Stimulated activated naive CD8-positive, alpha-beta T cell treated with anti-CD3 and anti-CD28 coated beads, Interleukin-15, Interleukin-2, amounts not matched to agents 100 ng/mL and 50 ng/mL, for 24 hours (primary cell): Measurements from ENCODE around the gene DDX47.
"Not testable (repeated sequence)": the region's sequence is repeated elsewhere in the genome, so short reads cannot be mapped to it uniquely, and the experiment has no call there.

Experiments used
- H3K27ac Mint-ChIP-seq: one replicate; pipeline ENCODE4 v1.8.0; 2021; ENCODE audit warnings: mild to moderate bottlenecking, mixed read lengths
- H3K27me3 Mint-ChIP-seq: one replicate; pipeline ENCODE4 v1.8.0; 2021; ENCODE audit warnings: mixed read lengths
- H3K36me3 Mint-ChIP-seq: one replicate; pipeline ENCODE4 v1.8.0; 2021; ENCODE audit warnings: low read depth, mixed read lengths
- H3K4me1 Mint-ChIP-seq: one replicate; pipeline ENCODE4 v1.8.0; 2021; ENCODE audit warnings: low read depth, mixed read lengths
- H3K4me3 Mint-ChIP-seq: one replicate; pipeline ENCODE4 v1.8.0; 2021; ENCODE audit warnings: mild to moderate bottlenecking, mixed read lengths
- H3K9me3 Mint-ChIP-seq: one replicate; pipeline ENCODE4 v1.8.0; 2021; ENCODE audit warnings: mixed read lengths

The DDX47 gene

GRCh38 chr12:12823300-12823699 is 10.2 kb downstream of the DDX47 start:
- Mint-ChIP-seq H3K4me1 (peaks cover 26% of the 10 kb centered on the region), H3K4me3 (no peak overlapping the region), H3K27ac (peak overlapping the region; percentile 13), H3K27me3 (no peaks in the 10 kb centered on the region), H3K9me3 (no peaks in the 10 kb centered on the region), H3K36me3 (peaks cover 96% of the 10 kb centered on the region)

GRCh38 chr12:12823811-12824210 is 10.7 kb downstream of the DDX47 start:
- peaks cover 96% of the 10 kb centered on the region for H3K36me3 Mint-ChIP-seq
- H3K4me3 Mint-ChIP-seq, result no peak overlapping the region
- no peak overlapping the region for H3K27ac Mint-ChIP-seq
- H3K4me1 Mint-ChIP-seq, result peaks cover 20% of the 10 kb centered on the region
- H3K9me3 Mint-ChIP-seq, result no peaks in the 10 kb centered on the region
- H3K27me3 Mint-ChIP-seq, result no peaks in the 10 kb centered on the region

DNA sequence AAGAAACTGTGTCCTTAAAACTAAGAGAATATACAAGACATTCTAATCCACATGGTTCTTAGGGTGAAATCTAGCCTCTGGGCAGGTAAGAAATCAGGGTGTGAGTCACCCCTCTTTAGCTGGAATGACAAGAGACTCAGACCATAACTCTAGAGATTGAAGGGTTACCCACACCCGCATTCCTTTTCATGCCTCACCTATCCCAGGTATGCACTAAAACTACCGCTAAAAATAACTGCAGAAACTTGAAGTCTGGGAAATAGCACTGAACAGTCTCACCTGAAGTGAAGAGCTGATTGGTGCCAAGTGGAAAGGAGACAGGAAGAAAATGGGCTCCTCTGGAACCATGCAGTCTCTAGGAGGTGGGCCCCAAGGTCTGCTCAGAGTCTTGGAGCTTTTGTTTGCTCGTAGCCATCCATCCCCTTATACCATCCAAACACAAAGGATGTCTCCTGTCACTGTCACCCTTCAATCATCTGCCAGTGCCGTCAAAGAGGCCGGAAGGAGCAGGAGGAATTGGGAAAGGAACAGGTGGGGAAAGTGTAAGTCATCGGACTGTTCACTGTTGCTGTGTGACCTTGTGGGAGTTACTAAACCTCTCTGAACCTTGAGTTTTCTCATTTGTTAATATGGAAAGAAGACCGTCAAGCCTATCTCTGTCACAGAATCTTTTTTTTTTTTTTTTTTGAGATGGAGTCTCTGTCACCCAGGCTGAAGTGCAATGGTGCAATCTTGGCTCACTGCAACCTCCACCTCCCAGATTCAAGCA is 22.4 kb downstream of the DDX47 start:
- Mint-ChIP-seq H3K4me3 (no peak overlapping the region), H3K27ac (no peak overlapping the region), H3K9me3 (no peaks in the 10 kb centered on the region), H3K27me3 (no peaks in the 10 kb centered on the region), H3K4me1 (peaks cover 25% of the 10 kb centered on the region), H3K36me3 (peaks cover 49% of the 10 kb centered on the region)

GRCh38 chr12:12836571-12836970 is 23.4 kb downstream of the DDX47 start:
- H3K36me3 Mint-ChIP-seq, result peaks cover 45% of the 10 kb centered on the region
- H3K27me3 Mint-ChIP-seq, result no peaks in the 10 kb centered on the region
- no peak overlapping the region for H3K27ac Mint-ChIP-seq

DNA sequence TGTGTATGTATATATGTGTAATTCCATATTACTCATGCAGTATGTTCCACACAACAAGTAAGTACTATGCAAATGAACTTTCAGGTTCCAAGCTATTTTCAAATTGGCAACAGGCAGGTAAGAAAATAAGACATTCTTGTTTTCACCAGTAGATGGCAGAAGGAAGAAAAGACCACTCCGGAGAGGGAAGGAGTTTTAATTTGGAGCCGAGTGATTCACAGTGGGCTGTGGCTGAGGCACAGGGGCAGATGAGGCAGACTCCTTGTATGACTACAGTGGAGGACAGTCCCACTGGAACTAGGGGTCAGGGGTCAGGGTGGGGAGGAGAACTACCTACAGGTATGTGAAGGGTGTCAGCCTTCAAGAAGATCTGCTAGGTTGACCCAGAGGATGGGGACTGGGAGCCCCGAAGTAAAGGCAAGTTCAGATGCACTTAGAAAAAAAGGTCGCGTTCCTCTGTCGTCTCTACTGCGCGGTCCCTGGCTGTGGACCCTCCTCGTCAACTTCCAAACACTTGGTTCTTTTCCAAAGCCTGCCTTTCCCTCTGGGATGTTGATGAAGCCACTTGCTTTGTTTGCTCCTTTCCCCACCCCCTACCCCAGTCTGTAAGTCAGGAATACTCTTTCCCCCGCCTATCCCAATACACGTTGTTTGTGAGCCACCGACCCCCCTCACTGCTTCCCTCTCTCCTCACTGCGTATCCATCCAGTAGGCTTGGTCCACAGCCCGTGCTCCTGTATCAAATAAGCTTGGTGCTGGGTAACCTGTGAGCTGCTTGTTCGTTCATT is 24.1 kb downstream of the DDX47 start:
- peaks cover 40% of the 10 kb centered on the region for H3K36me3 Mint-ChIP-seq
- H3K9me3 Mint-ChIP-seq, result no peaks in the 10 kb centered on the region
- H3K27me3 Mint-ChIP-seq, result no peaks in the 10 kb centered on the region
- peaks cover 25% of the 10 kb centered on the region for H3K4me1 Mint-ChIP-seq
- peak overlapping the region; percentile 28 for H3K27ac Mint-ChIP-seq
- no peak overlapping the region for H3K4me3 Mint-ChIP-seq

More at GRCh38 chr12:12836571-12836970, 23.4 kb downstream of the DDX47 start:
- Mint-ChIP-seq H3K4me1 (peaks cover 25% of the 10 kb centered on the region), H3K4me3 (no peak overlapping the region), H3K9me3 (no peaks in the 10 kb centered on the region)

DNA sequence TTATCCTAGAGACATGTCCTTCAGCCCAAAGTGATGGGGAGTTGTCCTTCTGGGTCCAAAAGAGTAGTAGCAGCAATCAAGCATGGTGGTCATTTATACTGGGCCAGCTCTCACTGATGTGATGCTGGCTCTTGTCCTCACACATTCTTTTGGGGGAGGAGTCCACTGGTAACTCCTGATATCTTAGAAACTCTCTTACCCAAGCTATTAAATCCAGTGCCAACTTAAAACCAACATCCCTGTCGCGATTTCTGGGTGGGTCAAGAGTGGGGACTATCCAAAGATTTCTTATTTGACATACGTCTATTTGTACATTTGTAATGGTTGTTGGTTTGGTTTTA is 24.6 kb downstream of the DDX47 start:
- no peaks in the 10 kb centered on the region for H3K27me3 Mint-ChIP-seq
- peaks cover 25% of the 10 kb centered on the region for H3K4me1 Mint-ChIP-seq
- H3K27ac Mint-ChIP-seq, result peak overlapping the region; percentile 28
- H3K36me3 Mint-ChIP-seq, result peaks cover 34% of the 10 kb centered on the region
- no peaks in the 10 kb centered on the region for H3K9me3 Mint-ChIP-seq
- no peak overlapping the region for H3K4me3 Mint-ChIP-seq

DNA sequence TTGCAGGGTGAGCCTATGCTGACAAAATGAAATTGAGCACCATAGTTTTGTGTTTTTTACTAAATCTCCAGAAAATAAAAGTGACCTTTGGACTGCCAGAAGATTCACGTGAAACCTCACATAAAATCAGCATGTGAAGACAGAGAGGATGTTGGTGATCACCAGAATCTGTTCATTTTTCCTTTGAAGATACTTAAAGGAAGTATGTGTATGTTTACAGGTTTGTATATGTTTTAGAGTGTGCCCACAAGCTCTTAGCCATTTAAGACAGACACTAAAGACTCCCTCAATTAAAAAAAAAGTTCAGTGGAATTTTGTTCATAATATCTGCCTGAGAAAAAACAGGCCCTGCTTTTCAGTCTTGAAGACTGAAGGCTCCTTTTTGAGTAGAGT is 25.9 kb downstream of the DDX47 start:
- Mint-ChIP-seq H3K9me3 (no peaks in the 10 kb centered on the region), H3K4me1 (peaks cover 25% of the 10 kb centered on the region), H3K4me3 (no peak overlapping the region), H3K36me3 (peaks cover 26% of the 10 kb centered on the region), H3K27ac (no peak overlapping the region), H3K27me3 (no peaks in the 10 kb centered on the region)

DNA sequence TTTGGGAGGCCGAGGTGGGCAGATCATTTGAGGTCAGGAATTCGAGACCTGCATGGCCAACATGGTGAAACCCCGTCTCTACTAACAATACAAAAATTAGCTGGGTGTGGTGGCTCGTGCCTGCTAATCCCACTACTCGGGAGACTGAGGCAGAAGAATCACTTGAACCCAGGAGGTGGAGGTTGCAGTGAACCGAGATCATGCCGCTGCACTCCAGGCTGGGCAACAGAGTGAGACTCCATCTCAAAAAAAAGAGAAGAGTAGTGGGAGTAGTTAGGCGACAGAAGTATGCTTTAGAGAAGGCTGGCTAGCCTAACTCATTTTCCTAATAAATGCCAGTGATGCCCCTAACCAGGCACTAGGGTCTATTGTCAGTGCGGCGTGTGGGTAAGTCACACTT is 26.3 kb downstream of the DDX47 start:
- not testable (repeated sequence) for H3K27ac Mint-ChIP-seq, H3K27me3 Mint-ChIP-seq, H3K9me3 Mint-ChIP-seq, H3K4me3 Mint-ChIP-seq
- peaks cover 25% of the 10 kb centered on the region for H3K36me3 Mint-ChIP-seq
- H3K4me1 Mint-ChIP-seq, result peaks cover 25% of the 10 kb centered on the region

DNA sequence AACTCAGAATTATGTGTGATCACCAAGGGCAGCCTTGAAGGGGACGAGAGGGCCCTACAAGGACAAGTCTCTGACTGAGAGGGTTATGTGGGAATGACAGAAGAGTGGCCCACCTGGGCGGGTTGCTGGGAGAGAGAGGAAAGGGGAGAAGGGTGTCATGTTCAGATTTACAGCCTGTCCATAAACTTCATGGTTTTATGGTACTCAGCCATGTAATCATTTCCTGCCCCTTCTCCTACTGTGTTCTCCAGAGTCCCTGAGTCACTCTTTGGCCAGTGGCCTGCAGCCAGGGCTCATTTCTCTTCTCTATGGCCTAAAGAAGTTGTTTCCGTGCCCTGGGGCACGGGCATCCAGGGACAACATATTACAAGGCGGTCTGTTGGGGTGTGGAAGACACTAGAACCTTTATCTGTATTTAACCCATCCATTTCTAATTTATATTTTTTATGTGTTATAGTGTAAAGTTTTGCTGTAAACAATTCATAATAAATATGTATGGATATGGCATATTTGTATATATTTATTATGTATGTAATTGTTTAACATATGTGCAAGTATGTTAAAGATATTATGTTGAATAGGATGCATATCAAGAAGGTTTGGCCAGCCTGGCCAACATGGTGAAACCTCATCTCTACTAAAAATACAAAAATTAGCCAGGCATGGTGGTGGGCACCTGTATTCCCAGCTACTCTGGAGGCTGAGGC is 26.9 kb downstream of the DDX47 start:
- Mint-ChIP-seq H3K4me1 (peaks cover 25% of the 10 kb centered on the region), H3K36me3 (peaks cover 22% of the 10 kb centered on the region), H3K27me3 (no peaks in the 10 kb centered on the region), H3K4me3 (no peak overlapping the region), H3K27ac (no peak overlapping the region), H3K9me3 (no peaks in the 10 kb centered on the region)

GRCh38 chr12:12840580-12840899 is 27.4 kb downstream of the DDX47 start:
- peaks cover 25% of the 10 kb centered on the region for H3K4me1 Mint-ChIP-seq
- H3K27me3 Mint-ChIP-seq, result no peaks in the 10 kb centered on the region
- peaks cover 22% of the 10 kb centered on the region for H3K36me3 Mint-ChIP-seq
- no peak overlapping the region for H3K4me3 Mint-ChIP-seq
- H3K27ac Mint-ChIP-seq, result no peak overlapping the region
- H3K9me3 Mint-ChIP-seq, result no peaks in the 10 kb centered on the region

DNA sequence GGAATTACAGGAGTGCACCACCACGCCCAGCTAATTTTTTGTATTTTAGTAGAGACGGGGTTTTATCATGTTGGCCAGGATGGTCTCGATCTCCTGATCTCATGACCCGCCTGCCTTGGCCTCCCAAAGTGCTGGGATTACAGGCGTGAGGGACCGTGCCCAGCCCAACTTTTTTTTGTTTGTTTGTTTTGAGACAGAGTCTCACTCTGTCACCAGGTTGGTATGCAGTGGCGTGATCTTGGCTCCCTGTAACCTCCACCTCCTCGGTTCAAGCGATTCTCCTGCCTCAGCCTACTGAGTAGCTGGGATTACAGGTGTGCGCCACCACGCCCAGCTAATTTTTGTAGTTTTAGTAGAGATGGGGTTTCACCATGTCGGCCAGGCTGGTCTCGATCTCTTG is 28.3 kb downstream of the DDX47 start:
- H3K4me3 Mint-ChIP-seq, H3K9me3 Mint-ChIP-seq, H3K27me3 Mint-ChIP-seq, H3K27ac Mint-ChIP-seq: not testable (repeated sequence)
- Mint-ChIP-seq H3K4me1 (peaks cover 34% of the 10 kb centered on the region), H3K36me3 (peaks cover 31% of the 10 kb centered on the region)

DNA sequence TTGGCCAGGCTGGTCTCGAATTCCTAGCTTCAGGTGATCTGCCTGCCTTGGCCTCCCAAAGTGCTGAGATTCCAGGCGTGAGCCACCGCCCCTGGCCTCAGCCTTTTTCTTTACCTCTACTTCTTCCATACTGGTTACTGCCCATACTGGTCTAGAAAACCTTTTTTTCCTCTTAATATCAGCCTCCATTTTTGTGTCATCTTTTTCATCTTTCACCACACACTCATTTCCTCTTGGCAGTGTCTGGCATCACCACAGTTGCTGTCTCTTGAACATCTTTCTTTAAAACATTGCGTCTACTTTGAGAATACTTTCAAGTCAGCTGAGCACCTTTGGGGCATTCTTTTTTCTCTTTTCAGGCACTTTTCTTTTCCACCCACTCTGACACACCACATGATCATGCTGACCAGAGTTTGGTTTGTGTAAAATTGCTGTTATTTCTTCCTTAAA is 32.7 kb downstream of the DDX47 start:
- Mint-ChIP-seq H3K9me3 (peaks cover 3% of the 10 kb centered on the region), H3K4me1 (peaks cover 16% of the 10 kb centered on the region), H3K27me3 (no peaks in the 10 kb centered on the region), H3K36me3 (peaks cover 30% of the 10 kb centered on the region), H3K4me3 (no peak overlapping the region), H3K27ac (peak overlapping the region; percentile 40)

DNA sequence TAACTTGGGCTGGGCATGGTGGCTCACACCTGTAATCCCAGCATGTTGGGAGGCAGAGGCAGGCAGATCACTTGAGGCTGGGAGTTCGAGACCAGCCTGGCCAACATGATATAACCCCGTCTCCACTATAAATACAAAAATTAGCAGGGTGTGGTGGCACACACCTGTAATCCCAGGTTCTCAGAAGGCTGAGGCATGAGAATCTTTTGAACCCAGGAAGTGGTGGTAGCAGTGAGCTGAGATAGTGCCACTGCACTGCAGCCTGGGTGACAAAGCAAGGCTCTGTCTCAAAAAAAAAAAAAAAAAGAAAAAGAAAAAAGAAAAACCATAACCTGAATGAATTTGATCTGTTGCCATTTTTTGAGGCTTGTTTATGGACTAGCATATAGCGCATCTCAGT is 33.6 kb downstream of the DDX47 start:
- not testable (repeated sequence) for H3K9me3 Mint-ChIP-seq, H3K27ac Mint-ChIP-seq, H3K27me3 Mint-ChIP-seq, H3K4me3 Mint-ChIP-seq
- Mint-ChIP-seq H3K36me3 (peaks cover 38% of the 10 kb centered on the region), H3K4me1 (peaks cover 16% of the 10 kb centered on the region)

DNA sequence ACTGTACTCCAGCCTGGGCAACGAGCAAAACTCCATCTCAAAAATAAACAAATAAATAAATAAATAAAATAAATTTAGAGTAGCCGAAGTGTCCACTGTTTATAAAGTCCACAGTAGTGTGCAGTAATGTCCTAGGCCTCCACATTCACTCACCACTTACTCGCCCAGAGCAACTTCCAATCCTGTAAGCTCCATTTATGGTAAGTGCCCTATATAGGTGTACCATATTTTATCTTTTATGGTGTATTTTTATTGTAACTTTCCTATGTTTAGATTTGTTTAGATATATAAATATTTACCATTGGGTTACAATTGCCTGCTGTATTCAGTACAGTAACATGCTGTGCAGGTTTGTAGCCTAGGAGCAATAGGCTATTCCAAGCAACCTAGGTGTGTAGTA is 40.3 kb downstream of the DDX47 start:
- Mint-ChIP-seq H3K9me3 (peaks cover 7% of the 10 kb centered on the region), H3K36me3 (peaks cover 28% of the 10 kb centered on the region), H3K4me3 (no peak overlapping the region), H3K4me1 (no peaks in the 10 kb centered on the region), H3K27ac (no peak overlapping the region), H3K27me3 (no peaks in the 10 kb centered on the region)

DNA sequence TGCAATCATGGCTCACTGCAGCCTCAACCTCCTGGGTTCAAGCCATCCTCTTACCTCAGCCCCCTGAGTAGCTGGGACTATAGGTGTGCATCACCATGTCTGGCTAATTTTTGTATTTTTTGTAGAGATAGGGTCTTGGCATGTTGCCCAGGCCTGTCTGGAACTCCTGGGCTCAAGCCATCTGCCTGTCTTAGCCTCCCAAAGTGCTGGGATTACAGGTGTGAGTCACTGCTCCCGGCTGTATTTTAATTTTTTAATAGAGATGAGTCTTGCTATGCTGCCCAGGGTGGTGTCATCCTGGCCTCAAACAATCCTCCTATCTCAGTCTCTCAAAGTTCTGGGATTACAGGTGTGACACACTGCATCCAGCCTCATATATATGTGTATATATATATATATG is 46.5 kb downstream of the DDX47 start:
- H3K27me3 Mint-ChIP-seq, result no peaks in the 10 kb centered on the region
- no peak overlapping the region for H3K27ac Mint-ChIP-seq
- H3K9me3 Mint-ChIP-seq, result no peaks in the 10 kb centered on the region
- H3K36me3 Mint-ChIP-seq, result peaks cover 31% of the 10 kb centered on the region
- no peak overlapping the region for H3K4me3 Mint-ChIP-seq
- no peaks in the 10 kb centered on the region for H3K4me1 Mint-ChIP-seq
